K562 (cell line): ENCODE measurements around the gene KRTAP12-2. TPM values are rescaled to one million over a fixed set of nuclear protein-coding genes. Genes with fewer than 3 reads are reported as not detected.

Experiments
- ATAC-seq: fragments of 200-7000 bp; cut with Tn5 transposase; 3 replicates; pipeline ENCODE4 v1.9.1; 2020; ENCODE audit warnings: moderate library complexity
- BruUV-seq: library from RNA; stranded (reverse); fragments of 400-500 nt; replicated peaks from 2 replicates; lab custom pipeline; 2021; lab: Mats Ljungman, UMichigan
- CTCF ChIA-PET: fragments of 300-600 bp; formaldehyde crosslinking; extraction: SDS; loops from one replicate; lab custom pipeline; 2021; ENCODE audit warnings: low intra/inter-chr PET ratio; lab: Yijun Ruan, JAX
- POLR2A ChIA-PET: fragments of 300-600, 350-650 bp; sonication (Branson Sonifier 250); formaldehyde crosslinking; extraction: SDS; loops from one replicate; lab custom pipeline; 2021; ENCODE audit warnings: antibody characterized with exemption, inconsistent platforms; lab: Yijun Ruan, JAX
- DNase-seq, 4 experiments: peaks; one replicate each; pipeline versions ENCODE4 v3.0.0 to v3.0.0-alpha.2; 2011 to 2018; ENCODE audit warnings: low spot score in 3 of 4, mixed read lengths in 3 of 4; ENCODE audit errors: extremely low read depth in 1 of 4
- FAIRE-seq: peaks from 2 replicates; lab custom pipeline; 2011; peaks lifted over from hg19 to GRCh38; lab: Jason Lieb, UNC
- H2AFZ ChIP-seq: 2 replicates; pipeline ENCODE4 v1.6.0; 2011; ENCODE audit warnings: low read depth, low read length, control low read depth, inconsistent platforms
- H3K27ac ChIP-seq: fragments of 200-600 bp; 3 replicates; pipeline ENCODE4 v1.8.0; 2011; ENCODE audit warnings: low read depth, mild to moderate bottlenecking, control low read depth, inconsistent platforms, low read length, moderate library complexity, mixed read lengths; ENCODE audit errors: extremely low read depth
- H3K27me3 ChIP-seq, 2 experiments: fragments of 300-600 bp in 1 of 2; 2 replicates in 1 of 2; 3 replicates in 1 of 2; pipeline versions ENCODE4 v1.6.0 to v1.8.0; 2011; ENCODE audit warnings: inconsistent platforms in 2 of 2, low read length in 2 of 2, mild to moderate bottlenecking in 1 of 2, mixed read lengths in 1 of 2, moderate library complexity in 1 of 2; ENCODE audit not compliant: control insufficient read depth in 2 of 2, insufficient read depth in 2 of 2
- H3K36me3 ChIP-seq: fragments of 300-600 bp; 3 replicates; pipeline ENCODE4 v1.8.0; 2011; ENCODE audit warnings: mild to moderate bottlenecking, low read length, inconsistent platforms; ENCODE audit not compliant: control insufficient read depth, insufficient read depth
- H3K4me1 ChIP-seq, 2 experiments: fragments of 200-600 bp in 1 of 2; replicated peaks in 1 of 2; 2 replicates in 1 of 2; 3 replicates in 1 of 2; pipeline versions ENCODE4 v1.5.1 to v1.8.0; 2011; ENCODE audit warnings: inconsistent platforms in 2 of 2, low read length in 2 of 2, mild to moderate bottlenecking in 1 of 2, mixed read lengths in 1 of 2, moderate library complexity in 1 of 2; ENCODE audit not compliant: control insufficient read depth in 2 of 2, insufficient read depth in 2 of 2
- H3K4me2 ChIP-seq: 2 replicates; pipeline ENCODE4 v1.6.1; 2011; ENCODE audit warnings: low read length, control low read depth, inconsistent platforms, mixed read lengths; ENCODE audit not compliant: insufficient read depth
- H3K4me3 ChIP-seq: fragments of 200-600 bp; sonication (generic), shearing (Covaris generic); 2 replicates; pipeline ENCODE4 v1.5.1; 2016; ENCODE audit warnings: control low read depth, inconsistent platforms
- H3K79me2 ChIP-seq: fragments of 200-600 bp; 3 replicates; pipeline ENCODE4 v1.8.0; 2011; ENCODE audit warnings: low read length, inconsistent platforms; ENCODE audit not compliant: control insufficient read depth, insufficient read depth
- H3K9ac ChIP-seq, 2 experiments: 2 replicates each; pipeline versions ENCODE4 v1.6.0 to v1.6.1; 2011; ENCODE audit warnings: low read depth in 2 of 2, low read length in 2 of 2, control low read depth in 1 of 2, inconsistent platforms in 1 of 2, mild to moderate bottlenecking in 1 of 2, mixed read lengths in 1 of 2; ENCODE audit not compliant: insufficient read depth in 1 of 2
- H3K9me1 ChIP-seq: one replicate; pipeline ENCODE4 v1.6.0; 2011; ENCODE audit warnings: inconsistent platforms, mild to moderate bottlenecking, low read length, moderate library complexity; ENCODE audit not compliant: control insufficient read depth, insufficient read depth
- H3K9me3 ChIP-seq: replicated peaks from 2 replicates; pipeline ENCODE4 v1.5.1; 2011; ENCODE audit warnings: low read depth, low read length, inconsistent platforms; ENCODE audit not compliant: control insufficient read depth, insufficient read depth
- H4K20me1 ChIP-seq: replicated peaks from 2 replicates; pipeline ENCODE4 v1.6.1; 2011; ENCODE audit warnings: low read length, inconsistent platforms, mixed read lengths; ENCODE audit not compliant: control insufficient read depth, insufficient read depth
- CLOCK ChIP-seq: fragments of 250-450 bp; sonication (Bioruptor Pico); IDR thresholded peaks from 2 replicates; pipeline ENCODE4 v1.4.0; 2020; ENCODE audit warnings: mild to moderate bottlenecking, moderate library complexity, borderline replicate concordance
- DDX20 ChIP-seq: fragments of 450-650 bp; IDR thresholded peaks from 2 replicates; pipeline ENCODE4 v1.6.1; 2016; ENCODE audit warnings: missing genetic modification characterization, low read depth, mild to moderate bottlenecking, missing compliant biosample characterization, moderate library complexity
- EZH2 ChIP-seq: IDR thresholded peaks from 2 replicates; pipeline ENCODE4 v1.6.1; 2012; ENCODE audit warnings: low read depth, mild to moderate bottlenecking, inconsistent platforms, low read length, borderline replicate concordance
- MITF ChIP-seq: IDR thresholded peaks from 2 replicates; pipeline ENCODE4 v1.6.1; 2014; ENCODE audit warnings: antibody characterized with exemption
- PPARD ChIP-seq: fragments of 250-450 bp; sonication (Bioruptor Pico); IDR thresholded peaks from 2 replicates; pipeline ENCODE4 v1.8.0; 2022; ENCODE audit warnings: inconsistent platforms, mild to moderate bottlenecking, moderate library complexity
- RB1 ChIP-seq: fragments of 450-650 bp; IDR thresholded peaks from 2 replicates; pipeline ENCODE4 v1.6.1; 2017; ENCODE audit warnings: low read depth, mild to moderate bottlenecking
- ZNF436 ChIP-seq: fragments of 250-450, 450-650 bp; sonication (Bioruptor Pico); formaldehyde crosslinking; IDR thresholded peaks from 2 replicates; pipeline ENCODE4 v1.7.0; 2020; ENCODE audit warnings: mild to moderate bottlenecking
- ZNF655 ChIP-seq: fragments of 250-450 bp; sonication (Bioruptor Pico); IDR thresholded peaks from 2 replicates; pipeline ENCODE4 v1.5.0; 2021
- WGBS: fragments of 100-300 bp; shearing (Covaris generic); methylation state at CpG from one replicate; pipeline ENCODE4 v1.1.6; 2016; ENCODE audit warnings: low coverage, mixed read lengths; ENCODE audit not compliant: insufficient coverage; ENCODE audit errors: missing lambda C conversion rate; 5-methylcytosine and 5-hydroxymethylcytosine counted together
- in situ Hi-C: fragments of 300-500 bp; cut with MboI; formaldehyde crosslinking; loops from 4 replicates; pipeline ENCODE4 v1.15.0; 2018; ENCODE audit warnings: inconsistent platforms, mixed read lengths
- intact Hi-C: fragments of 100-400 bp; cut with micrococcal nuclease; formaldehyde crosslinking; loops from 2 replicates; pipeline ENCODE4 v1.14.2; 2022
- polyA plus RNA-seq, 8 experiments: library from polyadenylated mRNA; depleted of rRNA in 4 of 8; stranded (reverse) in 5 of 8; unstranded in 3 of 8; fragments of >200 nt; fragmentation: Nextera tagmentation in 2 of 8; fragmentation: Illumina TruSeq in 1 of 8; extraction: Ambion mirVana in 2 of 8; extraction: Trizol in 1 of 8; gene quantifications; 2 replicates each; pipeline versions ENCODE4 v1.2.1 to v1.2.3, GENCODE V29; 2011 to 2014; ENCODE audit warnings: inconsistent platforms in 1 of 8, missing spikeins in 1 of 8
- total RNA-seq, 7 experiments: library from RNA; depleted of rRNA in 6 of 7; stranded (reverse); fragments of >200 nt in 6 of 7; fragmentation: Illumina TruSeq in 2 of 7; extraction: Trizol in 2 of 7; gene quantifications; 2 replicates each; pipeline versions ENCODE4 v1.2.1 to v1.2.3, GENCODE V29; 2011 to 2021; ENCODE audit warnings: low replicate concordance in 1 of 7

Gene KRTAP12-2
- total and polyA plus RNA-seq, 9 of the 15 experiments (the other 6 are each of a cell fraction or from before 2014, with no cell fraction given) = not detected

- intact Hi-C loops = no loop called here
Observed at GRCh38 chr21:44643741-44644310, 22.9 kb downstream of the KRTAP12-2 start.

More at GRCh38 chr21:44643741-44644310, 22.9 kb downstream of the KRTAP12-2 start:
- Histone ChIP-seq H2AFZ (no peak overlapping the region), H3K9ac (no peak overlapping the region), H3K79me2 (no peaks in the 10 kb centered on the region), H3K4me2 (no peak overlapping the region), H4K20me1 (no peaks in the 10 kb centered on the region), H3K27me3 (peaks cover 0 to 22% of the 10 kb centered on the region in 2 experiments; a peak in 3 of 5 replicates), H3K9me1 (no peaks in the 10 kb centered on the region), H3K9me3 (peaks cover 4% of the 10 kb centered on the region), H3K27ac (no peak overlapping the region), H3K4me3 (no peak overlapping the region), H3K36me3 (no peaks in the 10 kb centered on the region), H3K4me1 (no peaks in the 10 kb centered on the region)
- no TSS peak for BruUV-seq
- no peak for DNase-seq
- TF ChIP-seq RB1 (no peak), PPARD (CRISPR knock-in tag) (no peak), MITF (no peak), DDX20 (no peak), EZH2 (no peak), ZNF436 (CRISPR knock-in tag) (no peak), CLOCK (CRISPR knock-in tag) (no peak), ZNF655 (CRISPR knock-in tag) (no peak)
- POLR2A ChIA-PET = no interaction called here
- CTCF ChIA-PET = no interaction called here
- under 1% methylated on average over 14 of the region's 14 CpGs for WGBS
- ATAC-seq = no peak
- no peak for FAIRE-seq
- in situ Hi-C loops = no loop called here
